Ascending aorta (tissue), 2 donors: ENCODE data around the gene GBA2. TPM values are rescaled to one million over a fixed set of nuclear protein-coding genes. Genes with fewer than 3 reads are reported as not detected.

Source experiments
- DNase-seq, 2 donors: peaks; one replicate each; pipeline ENCODE4 v3.0.0-alpha.2; 2019; ENCODE audit warnings: low spot score in 2 of 2
- H3K27ac ChIP-seq, 2 donors: fragments of 200-600 bp; sonication (generic); one replicate each; pipeline ENCODE4 v1.5.1; 2016 to 2017; ENCODE audit warnings: mild to moderate bottlenecking in 1 of 2
- H3K27me3 ChIP-seq: fragments of 200-600 bp; sonication (generic); one replicate; pipeline ENCODE4 v1.5.1; 2017
- H3K36me3 ChIP-seq, 2 donors: fragments of 200-600 bp; sonication (generic); one replicate each; pipeline ENCODE4 v1.5.1; 2016
- H3K4me1 ChIP-seq, 2 donors: fragments of 200-600 bp; sonication (generic); one replicate each; pipeline ENCODE4 v1.5.1; 2016 to 2017; ENCODE audit warnings: mild to moderate bottlenecking in 1 of 2
- H3K4me3 ChIP-seq, 2 donors: fragments of 200-600 bp; sonication (generic); one replicate each; pipeline ENCODE4 v1.5.1; 2016 to 2017; ENCODE audit warnings: mild to moderate bottlenecking in 1 of 2
- H3K9me3 ChIP-seq, 2 donors: fragments of 200-600 bp; sonication (generic); one replicate each; pipeline ENCODE4 v1.5.1; 2016
- intact Hi-C: fragments of 100-400 bp; cut with DNase I; formaldehyde crosslinking; loops from one replicate; pipeline ENCODE4 v1.15.1; 2023
- total RNA-seq: library from RNA; depleted of rRNA; stranded (reverse); fragments of >200 nt; gene quantifications from one replicate; pipeline ENCODE4 v1.1.0, GENCODE V29; 2016
- TF ChIP-seq, protein P1 (sequence below), 3 experiments: fragments of 200-600 bp in 2 of 3; fragments of 450-650 bp in 1 of 3; sonication (generic) in 2 of 3; IDR thresholded peaks; one replicate each; pipeline ENCODE4 v1.5.1; 2016 to 2019; ENCODE audit warnings: antibody characterized with exemption in 3 of 3, mild to moderate bottlenecking in 1 of 3, moderate library complexity in 1 of 3

The GBA2 gene
- total RNA-seq, 1 donor from 2014 or later = 40.7 TPM

DNA sequence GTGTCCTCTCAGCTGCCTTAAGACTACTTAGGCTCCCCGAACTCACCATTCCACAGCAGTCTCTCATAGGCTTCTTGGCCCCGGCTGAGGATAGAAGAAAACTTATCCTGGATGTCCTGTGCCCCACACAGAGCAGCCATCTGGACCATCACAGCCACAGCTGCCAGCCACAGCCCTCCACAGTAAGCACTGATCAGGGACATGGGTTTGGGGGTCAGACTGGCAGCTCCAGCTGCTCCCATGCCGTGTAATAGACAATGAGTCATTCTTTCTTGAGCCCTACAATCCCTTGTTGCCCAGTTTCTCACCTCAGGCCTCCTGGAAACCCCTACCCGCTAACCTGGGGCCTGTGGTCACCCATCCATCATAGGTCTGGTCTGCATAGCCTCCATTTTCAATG is 10.8 kb downstream of the GBA2 start:
- TF ChIP-seq, protein P1, sequence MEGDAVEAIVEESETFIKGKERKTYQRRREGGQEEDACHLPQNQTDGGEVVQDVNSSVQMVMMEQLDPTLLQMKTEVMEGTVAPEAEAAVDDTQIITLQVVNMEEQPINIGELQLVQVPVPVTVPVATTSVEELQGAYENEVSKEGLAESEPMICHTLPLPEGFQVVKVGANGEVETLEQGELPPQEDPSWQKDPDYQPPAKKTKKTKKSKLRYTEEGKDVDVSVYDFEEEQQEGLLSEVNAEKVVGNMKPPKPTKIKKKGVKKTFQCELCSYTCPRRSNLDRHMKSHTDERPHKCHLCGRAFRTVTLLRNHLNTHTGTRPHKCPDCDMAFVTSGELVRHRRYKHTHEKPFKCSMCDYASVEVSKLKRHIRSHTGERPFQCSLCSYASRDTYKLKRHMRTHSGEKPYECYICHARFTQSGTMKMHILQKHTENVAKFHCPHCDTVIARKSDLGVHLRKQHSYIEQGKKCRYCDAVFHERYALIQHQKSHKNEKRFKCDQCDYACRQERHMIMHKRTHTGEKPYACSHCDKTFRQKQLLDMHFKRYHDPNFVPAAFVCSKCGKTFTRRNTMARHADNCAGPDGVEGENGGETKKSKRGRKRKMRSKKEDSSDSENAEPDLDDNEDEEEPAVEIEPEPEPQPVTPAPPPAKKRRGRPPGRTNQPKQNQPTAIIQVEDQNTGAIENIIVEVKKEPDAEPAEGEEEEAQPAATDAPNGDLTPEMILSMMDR (IDR thresholded peaks at IDR 0.05) = no peak
- H3K36me3 ChIP-seq = peaks cover 74 to 83% of the 10 kb centered on the region in 2 donors
- no peaks in the 10 kb centered on the region for H3K9me3 ChIP-seq
- no peak overlapping the region for H3K27ac ChIP-seq
- no peak overlapping the region for H3K4me3 ChIP-seq
- no peaks in the 10 kb centered on the region for H3K27me3 ChIP-seq
- intact Hi-C loops = loop anchor here (5.0 to 10.0 kb wide), 2 partner anchors 144 to 623 kb away; partner anchors contain the start of gene ATOSB
- no peak for DNase-seq
- H3K4me1 ChIP-seq = peaks cover 10 to 19% of the 10 kb centered on the region in 2 donors

DNA sequence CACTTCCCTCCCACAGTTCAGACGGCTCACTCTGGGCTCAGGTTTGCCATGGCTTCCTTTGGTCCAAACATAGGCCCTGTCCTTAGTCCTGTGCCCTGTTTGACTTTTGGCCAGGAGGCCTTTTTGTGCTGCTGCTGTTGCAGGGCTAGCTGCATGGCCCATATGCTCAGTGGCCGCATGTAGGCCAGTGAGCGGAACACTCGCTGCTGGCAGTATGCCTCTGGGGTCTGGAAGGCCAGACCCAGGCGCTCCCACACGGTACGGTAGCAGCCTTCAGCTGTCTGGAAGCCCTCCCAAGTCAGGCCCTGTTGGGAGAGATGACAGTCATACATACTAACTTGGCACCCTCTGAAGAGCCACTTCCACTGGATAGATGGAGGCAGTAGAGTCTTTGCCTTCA is 11.9 kb downstream of the GBA2 start:
- TF ChIP-seq, protein P1 (IDR thresholded peaks at IDR 0.05) = no peak
- H3K9me3 ChIP-seq = no peaks in the 10 kb centered on the region
- H3K27ac ChIP-seq = no peak overlapping the region
- H3K27me3 ChIP-seq = no peaks in the 10 kb centered on the region
- no peak for DNase-seq
- intact Hi-C loops = loop anchor here (5.0 to 10.0 kb wide), 2 partner anchors 145 to 622 kb away; partner anchors contain the start of gene ATOSB
- H3K4me1 ChIP-seq = peaks cover 10 to 21% of the 10 kb centered on the region in 2 donors
- peaks cover 71 to 74% of the 10 kb centered on the region in 2 donors for H3K36me3 ChIP-seq
- no peak overlapping the region for H3K4me3 ChIP-seq

DNA sequence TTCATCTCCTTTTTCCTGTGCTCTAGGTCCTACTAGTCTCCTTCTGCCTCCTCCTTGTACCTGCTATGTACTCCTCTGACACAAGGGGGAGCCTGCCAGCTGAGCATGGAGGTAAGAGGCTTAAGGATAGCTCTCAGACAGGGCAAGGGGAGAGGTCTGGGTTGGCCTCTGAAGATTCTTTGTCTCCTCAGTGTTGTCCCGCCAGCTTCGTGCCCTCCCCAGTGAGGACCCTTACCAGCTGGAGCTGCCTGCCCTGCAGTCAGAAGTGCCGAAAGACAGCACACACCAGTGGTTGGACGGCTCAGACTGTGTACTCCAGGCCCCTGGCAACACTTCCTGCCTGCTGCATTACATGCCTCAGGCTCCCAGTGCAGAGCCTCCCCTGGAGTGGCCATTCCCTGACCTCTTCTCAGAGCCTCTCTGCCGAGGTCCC is 12.8 kb downstream of the GBA2 start:
- Histone ChIP-seq H3K27ac (peak overlapping the region in 1 of 2 donors; percentile 27), H3K4me3 (no peak overlapping the region), H3K27me3 (no peaks in the 10 kb centered on the region), H3K4me1 (peaks cover 10 to 21% of the 10 kb centered on the region in 2 donors), H3K36me3 (peaks cover 63 to 67% of the 10 kb centered on the region in 2 donors), H3K9me3 (no peaks in the 10 kb centered on the region)
- peak in 1 of 2 donors; percentile 83 for DNase-seq
- intact Hi-C loops = loop anchor here (5.0 to 10.0 kb wide), 2 partner anchors 146 to 621 kb away; partner anchors contain the start of gene ATOSB
- TF ChIP-seq, protein P1 (IDR thresholded peaks at IDR 0.05) = peak; percentile 73 to 82 (median 81)

GRCh38 chr9:35734096-35734495 is 14.9 kb downstream of the GBA2 start:
- Histone ChIP-seq H3K4me3 (peak overlapping the region in 1 of 2 donors; percentile 81), H3K27ac (peak overlapping the region in 1 of 2 donors; percentile 98), H3K4me1 (peaks cover 13 to 21% of the 10 kb centered on the region in 2 donors), H3K27me3 (no peaks in the 10 kb centered on the region), H3K9me3 (no peaks in the 10 kb centered on the region), H3K36me3 (peaks cover 42 to 49% of the 10 kb centered on the region in 2 donors)
- intact Hi-C loops = loop anchor here (10.0 kb wide), 1 partner anchor 619 kb away; the partner anchor contains the start of gene ATOSB
- TF ChIP-seq, protein P1 (IDR thresholded peaks at IDR 0.05) = no peak
- no peak for DNase-seq

- peaks cover 17 to 24% of the 10 kb centered on the region in 2 donors for H3K4me1 ChIP-seq
- no peak for DNase-seq
These were observed 16.1 kb downstream of the GBA2 start for GRCh38 chr9:35732800-35733541.

More at GRCh38 chr9:35732800-35733541, 16.1 kb downstream of the GBA2 start:
- Histone ChIP-seq H3K27ac (peak overlapping the region; percentile 98 to 99), H3K36me3 (peaks cover 31 to 38% of the 10 kb centered on the region in 2 donors), H3K27me3 (no peaks in the 10 kb centered on the region), H3K9me3 (no peaks in the 10 kb centered on the region), H3K4me3 (peak overlapping the region; percentile 74 to 81)
- TF ChIP-seq, protein P1 (IDR thresholded peaks at IDR 0.05) = no peak
- intact Hi-C loops = loop anchor here (1.0 to 10.0 kb wide), 6 partner anchors 16 to 618 kb away; partner anchors contain the start of genes ATOSB, GBA2, HINT2 and NPR2
